GM12878 (cell line): Measurements from ENCODE around the gene ARF3. TPM values are rescaled to one million over a fixed set of nuclear protein-coding genes. Genes with fewer than 3 reads are reported as not detected.
A peak's percentile ranks its signal among the peaks of the same experiment; 100 is the strongest.

ENCODE experiments used
- BCL11A ChIP-seq: IDR thresholded peaks from 2 replicates; pipeline ENCODE4 v1.6.1; 2011; ENCODE audit warnings: low read depth, low read length
- BCLAF1 ChIP-seq: fragments of 450-650 bp; IDR thresholded peaks from 2 replicates; pipeline ENCODE4 v1.6.1; 2017; ENCODE audit warnings: antibody characterized with exemption, mild to moderate bottlenecking, moderate library complexity
- BMI1 ChIP-seq: fragments of 450-650 bp; IDR thresholded peaks from 2 replicates; pipeline ENCODE4 v1.6.1; 2016; ENCODE audit warnings: mild to moderate bottlenecking, moderate library complexity, borderline replicate concordance
- BRCA1 ChIP-seq: IDR thresholded peaks from 2 replicates; pipeline ENCODE4 v1.6.1; 2011; ENCODE audit warnings: low read depth, low read length, improper control_type of control experiment
- CHD1 ChIP-seq: IDR thresholded peaks from 2 replicates; pipeline ENCODE4 v1.6.1; 2012; ENCODE audit warnings: low read depth, low read length, improper control_type of control experiment
- ELK1 ChIP-seq: IDR thresholded peaks from 2 replicates; pipeline ENCODE4 v1.6.1; 2012; ENCODE audit warnings: low read depth, low read length, improper control_type of control experiment
- FOS ChIP-seq: IDR thresholded peaks from 3 replicates; pipeline ENCODE4 v1.6.1; 2011; ENCODE audit warnings: borderline replicate concordance; ENCODE audit not compliant: insufficient read length; ENCODE audit errors: extremely low read depth
- FOXM1 ChIP-seq: IDR thresholded peaks from 2 replicates; pipeline ENCODE4 v1.6.1; 2012; ENCODE audit warnings: low read depth, mild to moderate bottlenecking, inconsistent platforms, low read length, moderate library complexity
- GATAD2B ChIP-seq: fragments of 450-650 bp; conservative IDR thresholded peaks from 2 replicates; pipeline ENCODE4 v1.6.1; 2017; ENCODE audit warnings: low read depth, mild to moderate bottlenecking, moderate library complexity
- HDGF ChIP-seq: fragments of 450-650 bp; IDR thresholded peaks from 2 replicates; pipeline ENCODE4 v1.6.1; 2016; ENCODE audit warnings: antibody characterized with exemption
- IKZF2 ChIP-seq, 2 experiments: fragments of 450-650 bp; IDR thresholded peaks; 2 replicates each; pipeline ENCODE4 v1.6.1; 2017; ENCODE audit warnings: mild to moderate bottlenecking in 2 of 2, moderate library complexity in 2 of 2
- KDM1A ChIP-seq: fragments of 200-600 bp; sonication (generic); IDR thresholded peaks from 2 replicates; pipeline ENCODE4 v1.6.1; 2016; ENCODE audit warnings: borderline replicate concordance
- NFIC ChIP-seq: IDR thresholded peaks from 2 replicates; pipeline ENCODE4 v1.6.1; 2012; ENCODE audit warnings: low read depth, mild to moderate bottlenecking, inconsistent platforms, low read length, moderate library complexity
- NFYB ChIP-seq: IDR thresholded peaks from 2 replicates; pipeline ENCODE4 v1.6.1; 2011; ENCODE audit warnings: low read depth, mild to moderate bottlenecking, low read length, improper control_type of control experiment, moderate library complexity; ENCODE audit not compliant: insufficient read depth
- POLR2A ChIP-seq: IDR thresholded peaks from 2 replicates; pipeline ENCODE4 v1.6.1; 2011; ENCODE audit warnings: low read depth, mild to moderate bottlenecking, low read length
- POU2F2 ChIP-seq: IDR thresholded peaks from 3 replicates; pipeline ENCODE4 v1.6.1; 2011; ENCODE audit warnings: low read depth, mild to moderate bottlenecking, low read length, borderline replicate concordance
- RAD21 ChIP-seq: IDR thresholded peaks from 2 replicates; pipeline ENCODE4 v1.6.1; 2011; ENCODE audit warnings: mild to moderate bottlenecking, low read depth, low read length, moderate library complexity; ENCODE audit not compliant: insufficient read depth
- RBBP5 ChIP-seq: fragments of 200-600 bp; sonication (generic); conservative IDR thresholded peaks from 2 replicates; pipeline ENCODE4 v1.6.1; 2016
- RCOR1 ChIP-seq: conservative IDR thresholded peaks from 2 replicates; pipeline ENCODE4 v1.6.1; 2012; ENCODE audit warnings: low read depth, low read length, improper control_type of control experiment
- SIN3A ChIP-seq: IDR thresholded peaks from 2 replicates; pipeline ENCODE4 v1.6.1; 2012; ENCODE audit warnings: low read depth, low read length, improper control_type of control experiment
- SUPT20H ChIP-seq: IDR thresholded peaks from 2 replicates; pipeline ENCODE4 v1.6.1; 2011; ENCODE audit warnings: low read depth, mild to moderate bottlenecking, low read length, moderate library complexity, borderline replicate concordance; ENCODE audit not compliant: control insufficient read depth
- ZNF217 ChIP-seq: fragments of 450-650 bp; IDR thresholded peaks from 2 replicates; pipeline ENCODE4 v1.6.1; 2017; ENCODE audit warnings: antibody characterized with exemption, mild to moderate bottlenecking
- ZNF384 ChIP-seq: IDR thresholded peaks from 2 replicates; pipeline ENCODE4 v1.6.1; 2012; ENCODE audit warnings: low read depth, mild to moderate bottlenecking, low read length, improper control_type of control experiment, borderline replicate concordance
- polyA plus RNA-seq, 11 experiments: library from polyadenylated mRNA; depleted of rRNA in 4 of 11; unstranded in 6 of 11; stranded (reverse) in 5 of 11; fragments of >200 nt; fragmentation: Nextera tagmentation in 4 of 11; fragmentation: Illumina TruSeq in 1 of 11; extraction: Ambion mirVana in 4 of 11; extraction: Trizol in 1 of 11; gene quantifications; 1 replicate in 1 of 11; 2 replicates in 10 of 11; pipeline versions ENCODE4 v1.2.1 to v1.2.3, GENCODE V29; 2011 to 2016; ENCODE audit warnings: inconsistent platforms in 2 of 11, missing spikeins in 2 of 11, low read depth in 1 of 11
- total RNA-seq, 4 experiments: library from RNA; depleted of rRNA in 3 of 4; stranded (reverse); fragments of >200 nt in 3 of 4; fragmentation: Illumina TruSeq in 1 of 4; extraction: Trizol in 1 of 4; gene quantifications; 2 replicates each; pipeline versions ENCODE4 v1.2.1 to v1.2.3, GENCODE V29; 2013 to 2021
- TF ChIP-seq, protein P1 (sequence below): fragments of 450-650 bp; IDR thresholded peaks from 2 replicates; pipeline ENCODE4 v1.6.1; 2014; ENCODE audit warnings: mild to moderate bottlenecking
- TF ChIP-seq, protein P2 (sequence below): fragments of 150-350 bp; IDR thresholded peaks from 2 replicates; pipeline ENCODE4 v1.6.1; 2014; ENCODE audit warnings: mild to moderate bottlenecking, low read depth, low read length

The ARF3 gene
- total and polyA plus RNA-seq, 10 of the 15 experiments (the other 5 are each of a cell fraction or from before 2014, with no cell fraction given) = 8.7 to 263 (median 74.4) TPM

DNA sequence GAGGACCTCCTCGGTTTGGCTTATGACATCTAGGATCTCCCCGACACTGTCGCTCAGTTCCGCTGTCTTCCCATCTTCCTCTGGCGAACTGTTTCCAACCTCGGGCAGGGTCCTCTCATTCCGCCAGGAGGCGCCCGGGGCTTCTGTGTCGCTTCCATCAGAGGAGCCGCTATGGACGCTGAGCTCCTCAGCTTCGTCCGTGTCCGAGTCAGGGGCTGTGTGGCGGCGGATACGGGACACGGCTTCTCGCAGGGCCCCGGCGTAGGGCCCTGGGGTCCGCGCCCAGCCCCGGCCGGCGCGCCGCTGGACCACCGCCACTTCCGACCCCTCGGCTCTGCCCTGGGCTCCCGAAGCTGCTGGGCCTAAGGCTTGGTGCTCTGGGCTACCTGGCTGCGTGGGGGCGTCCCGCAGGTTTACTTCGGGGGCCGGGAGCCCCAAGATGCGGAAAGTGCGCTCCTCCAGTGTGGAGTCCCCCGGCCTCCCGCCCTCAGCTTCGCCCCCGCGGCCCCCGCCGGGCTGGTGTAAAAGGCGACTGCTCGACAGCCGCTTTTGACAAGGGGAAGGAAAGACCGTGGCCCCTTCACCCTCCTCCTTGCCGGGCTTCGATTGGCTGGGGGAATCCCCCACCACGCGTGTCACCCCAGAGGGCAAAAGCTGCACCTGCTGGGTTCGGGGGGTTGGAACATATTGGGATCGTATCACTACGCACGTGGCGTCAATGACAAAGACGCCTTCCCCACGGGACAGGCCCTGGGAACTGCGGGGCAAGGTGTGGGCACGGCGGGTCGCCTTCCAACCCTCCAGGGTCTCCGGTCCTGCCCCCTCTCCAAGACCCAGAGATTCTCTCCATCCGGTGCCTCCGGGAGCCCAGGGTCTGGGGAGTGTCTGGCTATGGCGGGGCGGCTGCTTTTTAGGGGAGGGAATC lies 39.8 kb upstream of the ARF3 start (continued):
- TF ChIP-seq BCLAF1 = no peak
- TF ChIP-seq ZNF384 = no peak
- TF ChIP-seq RBBP5 = no peak
- no peak for TF ChIP-seq RCOR1
- no peak for TF ChIP-seq BRCA1
- TF ChIP-seq POU2F2 = no peak
- no peak for TF ChIP-seq ELK1
- TF ChIP-seq BMI1 = no peak
- TF ChIP-seq SIN3A = no peak
- no peak for TF ChIP-seq BCL11A
- TF ChIP-seq FOS = no peak
- TF ChIP-seq RAD21 = peak; percentile 78
- no peak for TF ChIP-seq NFIC
- no peak for TF ChIP-seq KDM1A
- TF ChIP-seq CHD1 = 0 out of 2 replicates have a peak, but pooled peaks have one; percentile 12
- no peak for TF ChIP-seq FOXM1
- peak in 1 of 2 experiments; percentile 11; a peak in 1 of 4 replicates for TF ChIP-seq IKZF2 (IDR thresholded peaks at IDR 0.05)
- TF ChIP-seq GATAD2B = peak; percentile 41; the same call in 1 of the 2 replicates
- TF ChIP-seq, protein P1, sequence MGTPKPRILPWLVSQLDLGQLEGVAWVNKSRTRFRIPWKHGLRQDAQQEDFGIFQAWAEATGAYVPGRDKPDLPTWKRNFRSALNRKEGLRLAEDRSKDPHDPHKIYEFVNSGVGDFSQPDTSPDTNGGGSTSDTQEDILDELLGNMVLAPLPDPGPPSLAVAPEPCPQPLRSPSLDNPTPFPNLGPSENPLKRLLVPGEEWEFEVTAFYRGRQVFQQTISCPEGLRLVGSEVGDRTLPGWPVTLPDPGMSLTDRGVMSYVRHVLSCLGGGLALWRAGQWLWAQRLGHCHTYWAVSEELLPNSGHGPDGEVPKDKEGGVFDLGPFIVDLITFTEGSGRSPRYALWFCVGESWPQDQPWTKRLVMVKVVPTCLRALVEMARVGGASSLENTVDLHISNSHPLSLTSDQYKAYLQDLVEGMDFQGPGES = no peak
- no peak for TF ChIP-seq ZNF217
- TF ChIP-seq HDGF = no peak
- TF ChIP-seq, protein P2, sequence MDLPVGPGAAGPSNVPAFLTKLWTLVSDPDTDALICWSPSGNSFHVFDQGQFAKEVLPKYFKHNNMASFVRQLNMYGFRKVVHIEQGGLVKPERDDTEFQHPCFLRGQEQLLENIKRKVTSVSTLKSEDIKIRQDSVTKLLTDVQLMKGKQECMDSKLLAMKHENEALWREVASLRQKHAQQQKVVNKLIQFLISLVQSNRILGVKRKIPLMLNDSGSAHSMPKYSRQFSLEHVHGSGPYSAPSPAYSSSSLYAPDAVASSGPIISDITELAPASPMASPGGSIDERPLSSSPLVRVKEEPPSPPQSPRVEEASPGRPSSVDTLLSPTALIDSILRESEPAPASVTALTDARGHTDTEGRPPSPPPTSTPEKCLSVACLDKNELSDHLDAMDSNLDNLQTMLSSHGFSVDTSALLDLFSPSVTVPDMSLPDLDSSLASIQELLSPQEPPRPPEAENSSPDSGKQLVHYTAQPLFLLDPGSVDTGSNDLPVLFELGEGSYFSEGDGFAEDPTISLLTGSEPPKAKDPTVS = no peak
- TF ChIP-seq NFYB = no peak
- TF ChIP-seq POLR2A = no peak
- no peak for TF ChIP-seq SUPT20H
